ENCODE data around the gene PABPN1L. TPM values are rescaled to one million over a fixed set of nuclear protein-coding genes. Genes with fewer than 3 reads are reported as not detected.

Gene PABPN1L, protein sequence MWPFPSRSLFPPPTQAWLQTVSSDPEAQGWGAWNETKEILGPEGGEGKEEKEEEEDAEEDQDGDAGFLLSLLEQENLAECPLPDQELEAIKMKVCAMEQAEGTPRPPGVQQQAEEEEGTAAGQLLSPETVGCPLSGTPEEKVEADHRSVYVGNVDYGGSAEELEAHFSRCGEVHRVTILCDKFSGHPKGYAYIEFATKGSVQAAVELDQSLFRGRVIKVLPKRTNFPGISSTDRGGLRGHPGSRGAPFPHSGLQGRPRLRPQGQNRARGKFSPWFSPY
- not detected for total RNA-seq

DNA sequence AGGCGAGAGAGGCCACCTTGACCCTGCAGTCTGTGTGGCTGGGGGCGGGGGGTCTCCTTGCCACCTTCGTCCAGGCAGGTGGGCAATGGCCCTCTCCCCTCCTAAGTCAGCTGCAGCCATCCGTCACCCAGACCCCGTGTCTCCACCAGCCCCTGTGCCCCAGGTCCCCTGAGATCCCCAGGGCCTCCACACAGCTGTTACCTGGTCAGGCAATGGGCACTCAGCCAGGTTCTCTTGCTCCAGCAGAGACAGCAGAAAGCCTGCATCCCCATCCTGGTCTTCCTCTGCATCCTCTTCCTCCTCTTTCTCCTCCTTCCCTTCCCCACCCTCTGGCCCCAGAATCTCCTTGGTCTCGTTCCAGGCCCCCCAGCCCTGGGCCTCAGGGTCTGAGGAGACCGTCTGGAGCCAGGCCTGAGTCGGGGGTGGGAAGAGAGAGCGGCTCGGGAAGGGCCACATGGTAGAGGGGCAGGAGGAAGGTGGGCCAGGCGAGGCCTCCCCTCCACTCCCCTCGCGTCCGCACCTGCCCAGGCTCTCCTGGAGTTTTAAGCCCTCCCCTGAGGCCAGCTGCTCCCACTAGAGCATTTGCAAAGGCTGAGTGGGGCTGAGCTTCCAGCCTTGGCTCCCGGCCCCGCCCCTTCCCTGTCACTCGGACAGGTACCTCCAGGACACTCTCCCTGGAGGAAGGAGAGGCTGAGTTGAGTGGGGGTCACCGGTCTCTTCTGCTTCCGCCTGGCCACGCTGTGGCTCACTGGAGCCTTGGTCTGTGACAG, at the start of gene PABPN1L:
Gene PABPN1L, minus strand, starts transcription at position 510 of the 770 bp plus-strand sequence. Its CDS starts 54 bp downstream, at position 456.

DNA sequence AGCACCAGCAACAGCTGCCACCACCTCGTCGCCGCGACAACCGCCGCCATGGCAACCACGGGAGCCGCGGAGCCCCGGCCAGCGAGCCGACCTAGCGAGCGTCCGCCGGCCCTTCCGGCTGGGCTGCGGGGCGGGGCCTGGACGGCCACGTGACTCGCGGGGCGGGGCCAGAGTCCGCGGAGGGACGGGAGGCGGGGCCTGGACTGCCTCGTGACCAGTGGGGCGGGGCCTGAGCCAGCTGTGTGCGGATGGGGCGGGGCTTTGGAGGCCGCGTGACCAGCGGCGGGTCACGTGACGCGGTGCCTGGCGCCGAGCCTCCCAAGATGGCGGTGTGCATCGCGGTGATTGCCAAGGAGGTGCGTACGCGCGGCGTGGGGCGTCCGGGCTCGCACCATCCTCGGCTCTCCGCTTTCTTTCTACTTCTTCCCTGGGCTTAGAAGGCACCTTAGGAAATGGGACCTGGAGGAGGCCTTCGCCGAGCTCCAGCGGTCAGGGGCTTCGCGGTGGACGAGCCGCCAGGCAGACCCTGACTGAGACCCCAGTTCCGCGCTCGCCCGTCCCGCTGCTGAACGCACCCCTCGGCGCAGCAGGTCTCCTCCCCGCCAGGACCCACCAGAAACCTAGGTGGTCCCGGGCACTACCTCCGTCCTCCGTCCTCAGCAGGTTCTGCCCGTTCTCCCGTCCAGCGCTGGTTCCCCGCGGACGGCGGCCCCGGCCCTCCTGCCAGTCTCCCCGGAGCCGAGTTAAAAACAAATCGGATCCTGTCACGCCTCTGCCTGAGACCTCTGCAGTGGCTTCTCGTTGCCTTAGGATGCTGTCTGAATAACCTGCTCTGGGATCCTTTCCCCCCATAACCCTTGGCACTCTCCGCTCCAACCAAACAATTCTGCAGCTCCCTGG, 9.4 kb downstream of the PABPN1L start, which contains the start of the genes GALNS and TRAPPC2L:
Gene GALNS, minus strand, starts transcription at position 120 of the 900 bp plus-strand sequence. Its CDS starts 70 bp downstream, at position 50.
Gene TRAPPC2L, plus strand, starts transcription at position 300 of the 900 bp plus-strand sequence. Its CDS starts 24 bp downstream, at position 324.

Other genes with a start within 250 kb of the PABPN1L start
- not detected for gene IL17C, start 228.1 kb downstream of the PABPN1L start, total RNA-seq
- 28.8 TPM for gene CYBA, start 215.6 kb downstream of the PABPN1L start, total RNA-seq
- gene MVD, start 203.6 kb downstream of the PABPN1L start, total RNA-seq: 45.7 TPM
- gene SNAI3, start 180.2 kb downstream of the PABPN1L start, total RNA-seq: not detected
- gene RNF166, start 160.3 kb downstream of the PABPN1L start, total RNA-seq: 10.8 TPM
- 14.3 TPM for gene CTU2, start 160.2 kb downstream of the PABPN1L start, total RNA-seq
- 7.8 TPM for gene PIEZO1, start 81.4 kb downstream of the PABPN1L start, total RNA-seq
- 7.8 TPM for gene CDT1, start 62.9 kb downstream of the PABPN1L start, total RNA-seq
- gene APRT, start 54.7 kb downstream of the PABPN1L start, total RNA-seq: 15.0 TPM
- gene GALNS, start 9.7 kb downstream of the PABPN1L start, total RNA-seq: 17.5 TPM
- gene TRAPPC2L, start 9.5 kb downstream of the PABPN1L start, total RNA-seq: 35.8 TPM
- gene CBFA2T3, start 110.5 kb upstream of the PABPN1L start, total RNA-seq: 2.3 TPM
- 12.2 TPM for gene ACSF3, start 227.2 kb upstream of the PABPN1L start, total RNA-seq